Tibial artery (tissue), 4 donors: ENCODE measurements around the gene PARP9.
"Not testable (repeated sequence)": the region's sequence is repeated elsewhere in the genome, so short reads cannot be mapped to it uniquely, and the experiment has no call there.

Experiments used
- DNase-seq, 2 donors: peaks; one replicate each; pipeline ENCODE4 v3.0.0-alpha.2; 2019
- H3K27ac ChIP-seq, 2 donors: fragments of 200-600 bp; sonication (generic) in 1 of 2; 1 replicate in 1 of 2; 2 replicates in 1 of 2; pipeline ENCODE4 v1.5.1; 2018 to 2019; ENCODE audit warnings: mild to moderate bottlenecking in 1 of 2
- H3K27me3 ChIP-seq, 2 donors: fragments of 200-600 bp; sonication (generic) in 1 of 2; one replicate each; pipeline versions ENCODE4 v1.5.1 to v1.6.0; 2016 to 2019
- H3K36me3 ChIP-seq, 3 donors: fragments of 200-600 bp; sonication (generic) in 2 of 3; one replicate each; pipeline ENCODE4 v1.5.1; 2016 to 2019; ENCODE audit warnings: mild to moderate bottlenecking in 2 of 3
- H3K4me1 ChIP-seq, 4 donors: fragments of 200-600 bp; sonication (generic) in 2 of 4; 1 replicate in 3 of 4; 2 replicates in 1 of 4; pipeline ENCODE4 v1.5.1; 2016 to 2019
- H3K4me3 ChIP-seq, 2 donors: fragments of 200-600 bp; sonication (generic) in 1 of 2; 1 replicate in 1 of 2; 2 replicates in 1 of 2; pipeline ENCODE4 v1.5.1; 2018 to 2019; ENCODE audit warnings: mild to moderate bottlenecking in 2 of 2
- H3K9me3 ChIP-seq, 3 donors: fragments of 200-600 bp; sonication (generic) in 1 of 3; one replicate each; pipeline ENCODE4 v1.5.1; 2016 to 2019
- intact Hi-C: fragments of 100-400 bp; cut with DNase I; formaldehyde crosslinking; loops from one replicate; pipeline ENCODE4 v1.15.0; 2023; ENCODE audit warnings: low total_unique reads
- TF ChIP-seq, protein P1 (sequence below), 2 experiments: fragments of 200-600 bp in 1 of 2; fragments of 450-650 bp in 1 of 2; IDR thresholded peaks; one replicate each; pipeline ENCODE4 v1.5.1; 2017 to 2019; ENCODE audit warnings: antibody characterized with exemption in 2 of 2, mild to moderate bottlenecking in 1 of 2, moderate library complexity in 1 of 2

The PARP9 gene

DNA sequence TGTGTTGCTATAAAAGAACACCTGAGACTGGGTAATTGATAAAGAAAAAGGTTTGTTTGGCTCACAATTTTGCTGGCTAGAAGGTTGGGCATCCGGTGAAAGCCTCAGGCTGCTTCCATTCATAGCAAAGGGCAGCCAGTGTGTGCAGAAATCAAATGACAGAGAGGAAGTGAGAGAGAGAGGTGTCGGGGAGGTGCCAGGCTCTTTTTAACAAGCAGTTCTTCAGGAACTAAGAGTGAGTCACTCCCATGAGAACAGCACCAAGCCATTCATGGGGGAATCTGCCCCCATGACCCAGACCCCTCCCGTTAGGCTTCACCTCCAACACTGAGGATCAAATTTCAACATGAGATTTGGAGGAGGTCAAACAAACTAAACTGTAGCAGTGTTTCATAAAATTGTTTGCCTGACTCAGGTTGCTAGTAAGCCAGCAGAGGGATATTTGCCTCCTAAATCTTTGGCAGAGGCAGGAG is 8.9 kb upstream of the PARP9 start:
- intact Hi-C loops: no loop called here
- Histone ChIP-seq H3K27me3 (peaks cover 0 to 5% of the 10 kb centered on the region in 2 donors), H3K4me3 (no peak overlapping the region), H3K4me1 (peaks cover 0 to 7% (median 3%) of the 10 kb centered on the region in 4 donors), H3K36me3 (peaks cover 25 to 59% (median 41%) of the 10 kb centered on the region in 3 donors), H3K27ac (no peak overlapping the region), H3K9me3 (no peaks in the 10 kb centered on the region)
- DNase-seq: no peak
- TF ChIP-seq, protein P1, sequence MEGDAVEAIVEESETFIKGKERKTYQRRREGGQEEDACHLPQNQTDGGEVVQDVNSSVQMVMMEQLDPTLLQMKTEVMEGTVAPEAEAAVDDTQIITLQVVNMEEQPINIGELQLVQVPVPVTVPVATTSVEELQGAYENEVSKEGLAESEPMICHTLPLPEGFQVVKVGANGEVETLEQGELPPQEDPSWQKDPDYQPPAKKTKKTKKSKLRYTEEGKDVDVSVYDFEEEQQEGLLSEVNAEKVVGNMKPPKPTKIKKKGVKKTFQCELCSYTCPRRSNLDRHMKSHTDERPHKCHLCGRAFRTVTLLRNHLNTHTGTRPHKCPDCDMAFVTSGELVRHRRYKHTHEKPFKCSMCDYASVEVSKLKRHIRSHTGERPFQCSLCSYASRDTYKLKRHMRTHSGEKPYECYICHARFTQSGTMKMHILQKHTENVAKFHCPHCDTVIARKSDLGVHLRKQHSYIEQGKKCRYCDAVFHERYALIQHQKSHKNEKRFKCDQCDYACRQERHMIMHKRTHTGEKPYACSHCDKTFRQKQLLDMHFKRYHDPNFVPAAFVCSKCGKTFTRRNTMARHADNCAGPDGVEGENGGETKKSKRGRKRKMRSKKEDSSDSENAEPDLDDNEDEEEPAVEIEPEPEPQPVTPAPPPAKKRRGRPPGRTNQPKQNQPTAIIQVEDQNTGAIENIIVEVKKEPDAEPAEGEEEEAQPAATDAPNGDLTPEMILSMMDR (IDR thresholded peaks at IDR 0.05): no peak

DNA sequence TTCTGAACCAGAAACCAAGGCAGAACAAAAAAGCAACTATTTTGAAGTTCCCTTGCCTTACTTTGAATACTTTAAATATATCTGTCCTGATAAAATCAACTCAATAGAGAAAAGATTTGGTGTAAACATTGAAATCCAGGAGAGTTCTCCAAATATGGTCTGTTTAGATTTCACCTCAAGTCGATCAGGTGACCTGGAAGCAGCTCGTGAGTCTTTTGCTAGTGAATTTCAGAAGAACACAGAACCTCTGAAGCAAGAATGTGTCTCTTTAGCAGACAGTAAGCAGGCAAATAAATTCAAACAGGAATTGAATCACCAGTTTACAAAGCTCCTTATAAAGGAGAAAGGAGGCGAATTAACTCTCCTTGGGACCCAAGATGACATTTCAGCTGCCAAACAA is 4.7 kb upstream of the PARP9 start:
- H3K4me3 ChIP-seq: no peak overlapping the region
- H3K4me1 ChIP-seq: peaks cover 0 to 10% (median 3%) of the 10 kb centered on the region in 4 donors
- no peaks in the 10 kb centered on the region for H3K9me3 ChIP-seq
- H3K27me3 ChIP-seq: no peaks in the 10 kb centered on the region
- DNase-seq: no peak
- peaks cover 25 to 76% (median 56%) of the 10 kb centered on the region in 3 donors for H3K36me3 ChIP-seq
- TF ChIP-seq, protein P1 (IDR thresholded peaks at IDR 0.05): no peak
- H3K27ac ChIP-seq: no peak overlapping the region
- intact Hi-C loops: no loop called here

DNA sequence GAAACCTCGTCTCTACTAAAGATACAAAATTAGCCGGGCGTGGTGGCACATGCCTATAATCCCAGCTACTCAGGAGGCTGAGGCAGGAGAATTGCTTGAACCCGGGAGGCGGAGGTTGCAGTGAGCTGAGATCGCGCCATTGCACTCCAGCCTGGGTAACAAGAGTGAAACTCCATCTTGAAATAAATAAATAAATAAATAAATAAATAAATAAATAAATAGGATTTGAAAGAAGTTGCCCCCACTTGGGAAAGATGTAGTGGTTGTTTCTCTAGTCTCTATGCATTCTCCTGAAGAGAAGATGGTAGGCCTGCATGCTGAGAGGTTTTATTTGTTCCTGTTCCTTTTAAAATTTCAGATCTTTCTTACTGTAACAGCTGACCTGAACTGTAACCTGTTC is 4.0 kb upstream of the PARP9 start:
- H3K4me3 ChIP-seq, intact Hi-C loops, DNase-seq, H3K27me3 ChIP-seq, H3K27ac ChIP-seq, H3K9me3 ChIP-seq: not testable (repeated sequence)
- peaks cover 25 to 70% (median 56%) of the 10 kb centered on the region in 3 donors for H3K36me3 ChIP-seq
- peaks cover 0 to 16% (median 7%) of the 10 kb centered on the region in 4 donors for H3K4me1 ChIP-seq

DNA sequence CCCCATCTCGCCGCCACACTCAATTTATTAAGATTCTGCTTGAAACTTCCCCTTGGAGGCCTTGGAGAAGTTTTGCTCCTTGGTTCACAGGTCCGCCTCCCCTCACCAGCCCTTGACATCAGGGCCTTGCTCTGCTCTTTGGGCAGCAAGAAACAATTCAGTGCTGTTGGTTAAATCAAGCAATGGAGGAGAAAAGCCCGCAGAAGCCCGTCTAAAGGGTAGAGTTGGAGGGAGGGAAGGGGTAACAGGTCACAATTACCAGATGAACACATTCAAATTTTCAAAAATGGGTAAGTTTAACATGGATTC is 429 bp downstream of the PARP9 start:
- Histone ChIP-seq H3K4me3 (peak overlapping the region; percentile 79 to 93), H3K4me1 (peaks cover 0 to 28% (median 13%) of the 10 kb centered on the region in 4 donors), H3K27me3 (no peaks in the 10 kb centered on the region), H3K36me3 (peaks cover 8 to 36% (median 30%) of the 10 kb centered on the region in 3 donors), H3K9me3 (no peaks in the 10 kb centered on the region), H3K27ac (peak overlapping the region; percentile 83 to 90)
- intact Hi-C loops: loop anchor here (2.0 kb wide), 1 partner anchor 115 kb away; no protein-coding TSS in a partner anchor
- peak in 1 of 2 donors; percentile 30 for DNase-seq
- TF ChIP-seq, protein P1 (IDR thresholded peaks at IDR 0.05): no peak

DNA sequence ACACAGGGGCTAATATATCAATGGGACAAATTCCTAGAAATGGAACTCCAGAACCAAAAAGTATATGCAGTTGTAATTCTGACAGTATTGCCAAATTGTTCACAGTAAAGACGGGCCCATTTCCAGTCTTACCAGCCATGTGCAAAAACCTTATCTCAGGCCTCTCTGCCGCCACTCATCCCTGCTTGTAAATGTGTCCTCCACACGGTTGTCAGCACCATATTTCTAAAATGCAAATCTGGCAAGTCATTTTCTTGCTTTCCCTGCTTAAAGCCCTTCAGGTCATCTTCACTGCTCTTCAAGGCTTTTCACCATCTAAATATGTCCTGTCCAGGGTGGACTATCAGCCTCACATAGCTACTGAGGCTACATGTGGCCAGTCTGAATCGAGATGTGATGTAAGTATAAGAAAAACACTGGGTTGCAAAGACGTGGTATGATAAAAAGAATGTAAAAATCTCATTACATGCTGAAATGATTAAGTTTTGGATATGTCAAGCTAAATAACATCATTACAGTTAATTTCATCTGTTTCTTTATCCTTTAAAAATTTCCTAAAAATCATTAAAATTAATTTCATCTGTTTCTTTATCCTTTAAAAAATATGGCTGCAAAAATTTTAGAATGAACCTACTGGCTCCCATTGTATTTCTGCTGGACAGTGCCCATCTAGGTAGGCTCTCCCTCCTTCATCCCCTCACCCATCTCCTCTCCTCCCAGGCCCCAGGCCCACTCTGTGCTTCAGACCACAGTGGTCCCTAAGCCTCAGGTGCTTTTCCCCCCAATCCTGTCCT is 980 bp downstream of the PARP9 start:
- intact Hi-C loops: loop anchor here (2.0 kb wide), 1 partner anchor 116 kb away; no protein-coding TSS in a partner anchor
- H3K4me1 ChIP-seq: peaks cover 0 to 28% (median 13%) of the 10 kb centered on the region in 4 donors
- TF ChIP-seq, protein P1 (IDR thresholded peaks at IDR 0.05): no peak

DNA sequence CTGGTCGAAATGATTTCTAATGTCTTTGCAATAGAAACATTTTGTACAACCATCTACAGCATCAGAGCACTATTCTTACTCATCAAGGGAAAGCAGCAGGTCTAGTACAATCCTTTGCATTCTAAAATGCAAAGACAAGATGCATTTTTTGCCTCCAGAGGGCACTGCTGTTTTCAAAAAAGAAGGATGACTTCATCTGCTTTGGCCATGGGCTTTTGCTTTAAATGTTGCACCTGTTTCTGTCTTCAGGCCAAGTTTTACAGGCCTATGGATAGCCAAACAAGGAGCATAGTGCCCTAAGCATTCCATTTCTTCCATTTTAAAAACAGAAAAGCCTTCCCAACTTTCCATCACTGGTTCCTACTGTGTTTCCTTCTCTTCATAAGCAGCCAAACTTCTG is 3.4 kb downstream of the PARP9 start:
- H3K36me3 ChIP-seq: peaks cover 31 to 40% (median 35%) of the 10 kb centered on the region in 3 donors
- peaks cover 0 to 25% (median 13%) of the 10 kb centered on the region in 4 donors for H3K4me1 ChIP-seq
- intact Hi-C loops: no loop called here
- H3K9me3 ChIP-seq: no peaks in the 10 kb centered on the region
- no peaks in the 10 kb centered on the region for H3K27me3 ChIP-seq
- H3K4me3 ChIP-seq: no peak overlapping the region
- DNase-seq: no peak
- TF ChIP-seq, protein P1 (IDR thresholded peaks at IDR 0.05): peak; percentile 18 to 40
- H3K27ac ChIP-seq: no peak overlapping the region

More for the DNA sequence above, 980 bp downstream of the PARP9 start:
- Histone ChIP-seq H3K36me3 (peaks cover 13 to 37% (median 30%) of the 10 kb centered on the region in 3 donors), H3K9me3 (no peaks in the 10 kb centered on the region), H3K27me3 (no peaks in the 10 kb centered on the region), H3K27ac (peak overlapping the region; percentile 83 to 90), H3K4me3 (peak overlapping the region; percentile 79 to 93)
- DNase-seq: no peak
